ENCODE results near the gene HECTD1.
"Not testable (repeated sequence)": the region's sequence is repeated elsewhere in the genome, so short reads cannot be mapped to it uniquely, and the experiment has no call there.

Gene HECTD1

DNA sequence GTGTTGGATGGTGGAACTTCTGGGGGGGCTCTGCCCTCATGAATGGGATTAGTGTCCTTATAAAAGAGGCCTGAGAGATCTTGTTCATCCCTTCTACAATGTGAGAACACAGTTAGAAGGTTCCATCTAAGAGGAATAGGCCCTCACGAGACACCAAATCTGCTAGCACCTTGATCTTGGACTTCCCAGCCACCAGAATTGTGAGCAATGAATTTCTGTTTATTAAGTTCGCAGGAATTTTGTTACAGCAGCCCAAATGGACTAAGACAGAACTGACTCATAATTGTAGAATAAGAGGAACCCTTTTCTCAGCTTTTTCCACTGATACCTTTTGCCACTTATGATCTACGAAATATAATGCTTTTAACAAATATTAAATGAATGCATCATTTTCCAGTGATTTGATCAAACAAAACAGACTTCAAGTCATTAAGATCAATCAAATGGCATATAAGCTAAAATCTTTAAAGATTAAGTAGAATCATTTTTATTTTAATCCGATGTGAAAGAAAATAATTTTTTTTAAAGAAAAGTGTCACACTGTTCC lies 68.2 kb downstream of the HECTD1 start:
- DNase-seq: no peak

DNA sequence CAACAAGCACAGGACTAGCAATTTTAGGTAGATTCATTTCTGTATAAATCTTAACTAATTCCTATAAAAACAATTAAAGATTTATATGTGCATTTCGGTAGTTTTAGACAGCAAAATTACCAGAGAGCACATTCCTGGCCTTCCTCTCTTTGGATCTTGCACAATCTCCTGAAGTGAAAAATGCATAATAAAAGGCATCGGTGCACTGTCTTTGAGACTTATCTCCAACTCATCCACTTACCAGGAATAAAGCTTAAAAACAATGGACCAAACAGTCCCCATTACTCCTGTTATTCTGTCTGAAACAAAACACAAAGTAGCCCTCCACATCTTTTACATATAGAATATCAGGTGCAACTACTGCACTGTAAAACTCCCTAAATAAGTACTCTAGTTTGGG lies 69.3 kb downstream of the HECTD1 start:
- no peak for DNase-seq

DNA sequence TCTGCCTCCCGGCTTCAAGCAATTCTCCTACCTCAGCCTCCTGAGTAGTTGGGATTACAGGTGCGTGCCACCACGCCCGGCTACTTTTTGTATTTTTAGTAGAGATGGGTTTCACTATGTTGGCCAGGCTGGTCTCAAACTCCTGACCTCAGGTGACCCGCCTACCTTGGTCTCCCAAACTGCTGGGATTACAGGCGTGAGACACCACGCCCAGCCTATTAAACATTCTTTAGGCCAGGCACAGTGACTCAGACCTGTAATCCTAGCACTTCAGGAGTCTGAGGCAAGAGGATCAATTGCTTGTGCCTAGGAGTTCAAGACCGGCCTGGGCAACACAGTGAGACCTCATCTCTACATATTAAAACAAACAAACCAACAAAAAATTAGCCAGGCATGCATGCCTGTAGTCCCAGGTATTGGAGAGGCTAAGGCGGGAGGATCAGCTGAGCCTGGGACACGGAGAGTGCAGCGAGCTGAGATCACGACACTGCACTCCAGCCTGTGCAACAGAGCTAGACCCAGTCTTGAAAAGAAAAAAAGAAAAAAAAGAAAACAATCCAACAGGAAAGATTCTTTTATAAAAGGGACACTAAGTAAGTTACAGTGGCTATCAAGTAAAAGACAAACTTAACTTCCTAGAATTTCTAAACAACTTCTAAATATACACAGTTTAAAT lies 70.2 kb downstream of the HECTD1 start:
- DNase-seq: no peak

GRCh38 chr14:31133133-31133532 lies 74.5 kb downstream of the HECTD1 start:
- no peak for DNase-seq

- no peak for DNase-seq
These were observed 78.7 kb downstream of the HECTD1 start for GRCh38 chr14:31128601-31129526.

DNA sequence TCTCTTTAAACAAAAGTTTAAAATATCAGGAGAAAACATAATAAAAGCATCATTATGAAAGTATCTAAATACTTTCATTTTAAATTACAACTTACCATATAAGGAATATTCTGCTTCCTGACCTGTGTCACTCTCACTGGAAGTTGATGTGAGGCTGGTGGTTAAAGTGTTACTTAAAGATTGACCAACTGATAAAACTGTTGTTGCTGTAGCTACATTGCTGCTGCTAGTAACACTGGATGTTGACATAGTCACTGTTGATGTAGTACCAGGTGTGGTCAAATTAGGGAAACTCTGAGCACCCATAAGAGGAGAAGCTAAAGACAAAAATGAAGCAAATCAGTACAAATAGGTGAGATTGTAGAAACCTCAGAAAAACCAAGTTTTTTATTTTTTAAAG lies 79.9 kb downstream of the HECTD1 start:
- DNase-seq: no peak

DNA sequence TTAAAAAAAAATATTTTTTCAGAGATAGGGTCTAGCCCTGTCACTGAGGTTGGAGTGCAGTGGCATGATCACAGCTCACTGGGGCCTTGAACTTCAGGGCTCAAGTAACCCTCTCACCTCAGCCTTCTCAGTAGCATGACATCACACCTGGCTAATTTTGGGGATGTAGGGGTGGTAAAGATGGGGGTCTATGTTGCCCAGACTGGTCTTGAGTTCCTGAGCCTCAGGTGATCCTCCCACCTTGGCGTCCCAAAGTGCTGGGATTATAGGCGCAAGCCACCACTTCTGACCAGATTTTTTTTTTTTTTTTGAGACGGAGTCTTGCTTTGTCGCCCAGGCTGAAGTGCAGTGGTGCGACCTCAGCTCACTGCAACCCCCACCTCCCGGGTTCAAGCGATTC lies 80.9 kb downstream of the HECTD1 start:
- no peak for DNase-seq

GRCh38 chr14:31125231-31125630 lies 82.4 kb downstream of the HECTD1 start:
- DNase-seq: no peak

- DNase-seq: no peak
These were observed 83.4 kb downstream of the HECTD1 start for GRCh38 chr14:31124197-31124596.

DNA sequence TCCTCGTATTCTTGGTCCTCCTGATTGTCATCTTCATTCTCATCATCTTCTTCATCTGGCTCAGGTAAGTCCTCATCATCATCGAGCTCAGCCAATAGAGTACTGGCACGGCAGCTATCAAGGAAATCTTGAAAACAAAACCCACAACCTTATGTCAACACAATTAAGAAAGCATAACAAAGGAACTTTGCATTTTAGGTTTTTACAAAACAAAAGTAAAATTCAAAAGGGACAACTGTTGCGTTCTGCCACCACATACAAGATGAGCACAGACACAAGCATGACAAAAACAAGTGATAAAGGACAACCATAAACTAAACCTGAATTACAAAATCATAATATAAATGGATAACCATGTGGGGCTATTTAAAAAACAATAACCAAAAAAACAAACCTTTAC lies 84.7 kb downstream of the HECTD1 start:
- no peak for DNase-seq

- DNase-seq: no peak
These were observed 85.4 kb downstream of the HECTD1 start for GRCh38 chr14:31122098-31122611.

DNA sequence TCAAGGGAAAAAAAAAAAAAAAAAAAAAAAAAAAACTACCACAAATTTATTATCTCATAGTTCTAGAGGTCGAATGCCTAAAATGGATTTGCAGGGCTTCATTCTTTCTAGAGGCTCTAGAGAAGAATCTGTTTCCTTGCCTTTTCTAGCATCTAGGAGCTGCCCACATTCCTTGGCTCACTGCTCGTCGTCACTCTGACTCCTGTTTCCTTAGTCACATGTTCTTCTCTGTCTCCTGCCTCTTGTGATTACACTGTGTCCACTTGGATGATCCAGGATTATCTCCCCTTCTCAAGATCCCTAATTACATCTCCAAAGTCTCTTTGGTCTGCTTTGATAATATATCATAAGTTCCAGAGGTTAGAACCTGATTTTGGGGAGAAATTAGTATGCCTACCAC lies 88.7 kb downstream of the HECTD1 start:
- no peak for DNase-seq

- DNase-seq: no peak
These were observed 93.8 kb downstream of the HECTD1 start for GRCh38 chr14:31113794-31114193.

GRCh38 chr14:31110872-31111271 lies 96.7 kb downstream of the HECTD1 start:
- DNase-seq: no peak

- DNase-seq: no peak
These were observed 98.3 kb downstream of the HECTD1 start for GRCh38 chr14:31109257-31109656.

DNA sequence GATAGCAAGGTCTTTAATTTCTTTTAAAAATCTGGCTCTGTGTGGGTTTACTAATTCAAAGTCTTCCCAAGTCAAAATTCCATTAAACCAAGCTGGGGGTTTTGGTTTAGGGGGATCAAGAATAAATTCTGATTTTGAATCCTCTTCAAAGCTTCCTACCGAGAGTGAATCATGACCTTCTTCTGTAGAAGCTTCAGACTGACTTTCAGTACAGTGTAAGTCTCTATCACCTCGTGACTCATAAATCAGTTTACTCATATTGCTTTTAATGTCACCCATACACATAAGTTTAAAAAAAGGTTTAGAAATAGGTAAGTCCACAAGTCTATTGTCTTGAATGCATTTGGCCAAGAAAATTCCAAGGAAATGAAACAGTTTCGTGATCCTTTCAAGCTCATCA lies 100.8 kb downstream of the HECTD1 start:
- no peak for DNase-seq

- no peak for DNase-seq
These were observed 110.5 kb downstream of the HECTD1 start for GRCh38 chr14:31097081-31097480.

DNA sequence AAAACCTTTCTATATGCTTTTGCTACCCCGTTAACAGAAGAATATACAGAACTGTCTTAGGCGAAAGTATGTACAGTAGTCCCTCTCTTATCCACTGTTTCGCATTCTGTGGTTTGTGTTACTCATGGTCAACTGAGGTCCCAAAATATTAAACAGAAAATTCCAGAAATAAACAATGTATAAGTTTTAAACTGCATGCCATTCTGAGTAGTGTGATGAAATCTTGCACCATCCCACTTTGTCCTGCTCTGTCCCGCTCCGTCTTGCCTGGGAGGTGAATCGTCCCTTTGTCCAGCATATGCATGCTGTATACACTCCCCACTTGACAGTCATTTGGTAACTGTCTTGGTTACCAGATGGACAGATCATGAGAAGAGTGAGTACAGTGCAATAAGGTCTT lies 111.3 kb downstream of the HECTD1 start:
- no peak for DNase-seq

- DNase-seq: not testable (repeated sequence)
These were observed 111.8 kb downstream of the HECTD1 start for GRCh38 chr14:31095817-31096216.

- DNase-seq: not testable (repeated sequence)
These were observed 113.4 kb downstream of the HECTD1 start for GRCh38 chr14:31093884-31094839.

GRCh38 chr14:31092160-31092708 lies 115.4 kb downstream of the HECTD1 start:
- no peak for DNase-seq
